ENCODE data around the gene ROCK2.

GRCh38 chr2:11286323-11286722, 58.1 kb downstream of the ROCK2 start:
- TF ChIP-seq, protein P1, sequence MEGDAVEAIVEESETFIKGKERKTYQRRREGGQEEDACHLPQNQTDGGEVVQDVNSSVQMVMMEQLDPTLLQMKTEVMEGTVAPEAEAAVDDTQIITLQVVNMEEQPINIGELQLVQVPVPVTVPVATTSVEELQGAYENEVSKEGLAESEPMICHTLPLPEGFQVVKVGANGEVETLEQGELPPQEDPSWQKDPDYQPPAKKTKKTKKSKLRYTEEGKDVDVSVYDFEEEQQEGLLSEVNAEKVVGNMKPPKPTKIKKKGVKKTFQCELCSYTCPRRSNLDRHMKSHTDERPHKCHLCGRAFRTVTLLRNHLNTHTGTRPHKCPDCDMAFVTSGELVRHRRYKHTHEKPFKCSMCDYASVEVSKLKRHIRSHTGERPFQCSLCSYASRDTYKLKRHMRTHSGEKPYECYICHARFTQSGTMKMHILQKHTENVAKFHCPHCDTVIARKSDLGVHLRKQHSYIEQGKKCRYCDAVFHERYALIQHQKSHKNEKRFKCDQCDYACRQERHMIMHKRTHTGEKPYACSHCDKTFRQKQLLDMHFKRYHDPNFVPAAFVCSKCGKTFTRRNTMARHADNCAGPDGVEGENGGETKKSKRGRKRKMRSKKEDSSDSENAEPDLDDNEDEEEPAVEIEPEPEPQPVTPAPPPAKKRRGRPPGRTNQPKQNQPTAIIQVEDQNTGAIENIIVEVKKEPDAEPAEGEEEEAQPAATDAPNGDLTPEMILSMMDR (conservative IDR thresholded peaks at IDR 0.05), result no peak
- no peak for TF ChIP-seq EZH2 (IDR thresholded peaks at IDR 0.05; ENCODE audit: low read depth)

All from PC-9 (cell line).